CD4-positive, alpha-beta T cell treated with Interleukin-6 at 100 ng/mL for 8 hours (primary cell): ENCODE data around the gene AKAP13.
A peak's percentile ranks its signal among the peaks of the same experiment; 100 is the strongest.

ENCODE experiments used
- DNase-seq: peaks from one replicate; pipeline ENCODE4 v3.0.0-alpha.2; 2020; ENCODE audit warnings: mixed read lengths, low spot score

The AKAP13 gene

GRCh38 chr15:85727068-85727467 is 346.7 kb downstream of the AKAP13 start:
- DNase-seq: no peak

- DNase-seq: peak; percentile 63
These were observed 349.8 kb downstream of the AKAP13 start for GRCh38 chr15:85730001-85730820.

GRCh38 chr15:85733416-85733815 is 353.0 kb downstream of the AKAP13 start:
- DNase-seq: no peak

DNA sequence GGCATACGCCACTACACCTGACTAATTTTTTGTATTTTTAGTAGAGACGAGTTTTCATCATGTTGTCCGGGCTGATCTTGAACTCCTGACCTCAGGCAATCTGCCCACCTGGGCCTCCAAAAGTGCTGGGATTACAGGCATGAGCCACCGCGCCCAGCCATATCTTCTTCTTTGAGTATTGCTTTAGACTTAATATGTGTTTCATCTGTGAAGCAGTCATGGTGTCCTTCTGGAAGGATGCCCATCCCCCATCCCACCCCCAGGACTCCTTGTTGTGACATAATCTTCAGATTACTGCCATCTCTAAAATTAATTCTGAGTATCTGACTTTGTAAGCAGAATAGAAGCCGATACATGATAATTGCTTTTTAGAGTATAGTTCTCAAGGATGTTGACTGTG is 356.7 kb downstream of the AKAP13 start:
- DNase-seq: no peak

- DNase-seq: no peak
These were observed 360.6 kb downstream of the AKAP13 start for GRCh38 chr15:85741021-85741421.

- DNase-seq: no peak
These were observed 361.3 kb downstream of the AKAP13 start for GRCh38 chr15:85741662-85742061.

DNA sequence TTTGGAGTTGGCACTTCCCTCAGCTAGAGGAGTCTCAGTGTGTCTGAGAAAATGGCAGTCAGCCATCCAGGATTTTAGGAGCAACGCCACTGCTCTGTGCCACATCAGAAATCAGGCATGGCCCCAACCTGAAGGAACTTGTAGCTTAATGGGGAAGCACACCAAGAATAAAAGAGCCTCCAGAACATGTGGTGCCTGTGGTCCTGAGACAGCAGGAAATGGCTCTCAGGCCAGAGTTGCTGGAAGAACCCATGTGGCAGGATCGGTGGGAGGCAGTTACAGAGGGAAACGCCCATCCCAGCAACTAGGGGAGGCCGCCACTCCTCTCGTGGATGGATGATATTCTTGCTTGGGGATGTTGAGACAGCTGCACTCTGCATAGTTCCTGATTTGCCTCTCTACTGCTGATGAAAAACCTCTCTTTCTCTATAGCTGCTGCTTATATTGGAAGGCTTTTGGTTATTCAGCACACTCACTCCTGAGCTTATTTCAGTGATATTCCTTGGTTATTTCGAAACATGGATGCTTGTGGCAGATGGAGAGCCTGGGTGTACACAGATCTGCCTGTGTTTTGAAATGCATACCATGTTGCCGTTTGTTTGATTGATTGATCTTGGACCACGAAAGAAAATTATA is 361.9 kb downstream of the AKAP13 start:
- no peak for DNase-seq

DNA sequence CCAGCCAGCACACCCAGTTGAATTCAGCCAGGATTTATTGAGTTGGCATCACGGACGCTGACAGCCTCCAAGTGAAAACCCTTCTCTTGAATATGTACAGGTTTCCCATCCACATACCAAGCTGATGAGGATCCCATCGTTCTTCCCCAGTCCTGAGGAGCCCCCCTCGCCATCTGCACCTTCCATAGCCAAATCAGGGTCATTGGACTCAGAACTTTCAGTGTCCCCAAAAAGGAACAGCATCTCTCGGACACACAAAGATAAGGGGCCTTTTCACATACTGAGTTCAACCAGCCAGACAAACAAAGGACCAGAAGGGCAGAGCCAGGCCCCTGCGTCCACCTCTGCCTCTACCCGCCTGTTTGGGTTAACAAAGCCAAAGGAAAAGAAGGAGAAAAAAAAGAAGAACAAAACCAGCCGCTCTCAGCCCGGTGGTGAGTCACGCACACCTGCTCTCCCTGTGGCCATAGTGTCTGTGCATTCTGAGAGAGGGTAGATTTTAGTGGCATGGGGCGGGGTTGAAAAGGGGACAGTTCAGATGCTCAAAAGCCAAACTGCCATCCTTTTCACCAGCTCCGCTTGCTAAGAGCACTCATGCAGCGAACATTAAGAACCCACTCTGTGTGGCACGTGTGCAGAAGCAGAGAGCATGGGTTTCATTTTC is 363.1 kb downstream of the AKAP13 start:
- DNase-seq: no peak

DNA sequence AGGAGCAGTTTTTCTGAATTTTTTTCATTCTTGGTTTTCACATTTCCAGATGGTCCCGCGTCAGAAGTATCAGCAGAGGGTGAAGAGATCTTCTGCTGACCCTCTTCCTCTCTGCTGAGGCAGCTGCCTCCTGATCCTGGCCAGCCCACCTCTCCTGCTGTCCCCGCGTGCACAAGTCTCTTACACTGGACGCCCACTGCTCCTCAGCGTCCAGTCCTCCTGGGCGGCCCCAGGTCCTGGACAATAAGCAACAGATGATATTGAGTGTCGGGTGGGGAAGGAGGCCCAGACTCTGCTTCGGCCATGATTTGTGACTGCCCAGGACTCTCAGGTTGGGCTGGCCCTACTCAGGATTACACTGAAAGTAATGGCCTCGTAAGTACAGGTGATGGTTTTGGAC is 364.2 kb downstream of the AKAP13 start:
- DNase-seq: no peak

DNA sequence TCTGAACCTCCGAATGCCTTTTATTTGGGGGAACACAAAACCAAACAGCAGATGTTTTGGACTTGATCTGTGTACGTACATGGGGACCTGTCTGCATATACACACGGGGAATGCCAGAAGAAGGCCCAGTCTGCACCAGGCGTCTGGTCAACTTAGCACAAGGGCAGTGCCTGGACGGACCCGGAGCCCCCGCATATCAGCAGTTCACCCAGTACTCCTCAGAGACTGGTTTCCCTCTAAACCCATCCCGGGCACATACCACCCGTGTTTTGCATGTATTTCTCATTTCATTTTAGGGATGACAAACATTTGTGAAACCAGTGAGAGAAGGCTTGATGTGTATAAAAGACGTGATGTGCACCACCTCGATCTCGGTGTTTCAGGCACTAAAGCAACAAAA is 364.6 kb downstream of the AKAP13 start:
- DNase-seq: no peak

- no peak for DNase-seq
These were observed 365.2 kb downstream of the AKAP13 start for GRCh38 chr15:85745525-85746150.

GRCh38 chr15:85746641-85747040 is 366.2 kb downstream of the AKAP13 start:
- DNase-seq: no peak

GRCh38 chr15:85748176-85748575 is 367.8 kb downstream of the AKAP13 start:
- DNase-seq: no peak

DNA sequence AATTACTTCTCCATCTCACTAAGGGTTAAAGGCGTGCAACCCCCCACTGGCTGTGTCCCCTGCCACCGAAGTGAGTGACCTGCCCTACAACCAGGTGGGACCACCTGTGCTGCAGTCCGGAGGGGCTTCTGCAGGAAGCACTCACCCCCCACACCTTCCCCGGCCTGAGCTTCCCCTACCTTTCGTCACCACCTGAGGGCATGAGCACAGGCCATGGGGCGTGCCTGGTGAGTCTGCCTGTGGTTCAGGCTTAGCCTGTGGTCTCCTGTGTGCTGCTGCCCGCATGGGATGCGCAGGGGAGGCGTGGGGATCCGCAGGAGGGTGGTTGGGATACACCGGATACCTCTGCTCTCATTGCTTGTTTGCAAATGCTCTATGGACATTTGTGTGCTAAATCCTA is 368.3 kb downstream of the AKAP13 start:
- no peak for DNase-seq

DNA sequence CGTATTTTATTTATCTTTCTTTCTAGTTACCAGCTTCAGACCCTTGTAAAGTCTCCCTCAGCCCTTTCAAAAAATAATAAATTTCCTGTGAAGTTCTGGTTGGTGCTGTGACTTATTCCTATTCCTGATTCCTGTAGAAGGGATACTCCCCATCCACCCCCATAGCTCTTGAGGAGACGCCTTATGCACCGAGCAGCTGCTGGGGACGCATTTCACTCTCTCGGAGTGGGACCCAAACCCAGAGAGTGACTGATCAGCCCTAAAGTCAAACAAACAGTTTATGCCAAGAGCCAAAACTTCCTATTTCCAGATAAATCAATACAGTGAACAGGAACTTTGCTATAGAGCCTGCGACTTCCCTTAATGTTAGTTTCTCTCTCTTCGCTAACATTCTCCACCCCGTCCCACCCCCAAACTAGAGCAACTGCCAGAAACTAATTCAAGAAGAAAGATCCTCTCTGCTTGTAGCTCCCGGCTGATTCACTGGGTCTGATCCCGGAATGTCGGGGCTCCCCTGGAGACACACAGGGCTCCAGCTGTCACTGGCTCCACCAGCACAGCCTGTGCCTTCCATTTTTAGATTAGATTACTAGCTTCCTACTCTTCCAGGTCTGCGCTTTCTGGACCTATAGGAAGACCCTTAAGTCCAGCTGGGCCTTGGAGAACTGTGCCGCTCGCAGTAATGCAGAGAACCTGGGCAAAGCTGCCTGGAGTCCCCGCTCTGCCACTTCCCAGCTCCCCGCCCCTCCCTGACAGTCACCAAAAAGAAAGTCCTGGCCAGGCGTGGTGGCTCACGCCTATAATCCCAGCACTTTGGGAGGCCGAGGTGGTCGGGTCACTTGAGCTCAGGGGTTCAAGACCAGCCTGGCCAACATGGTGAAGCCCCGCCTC is 369.1 kb downstream of the AKAP13 start:
- DNase-seq: no peak

DNA sequence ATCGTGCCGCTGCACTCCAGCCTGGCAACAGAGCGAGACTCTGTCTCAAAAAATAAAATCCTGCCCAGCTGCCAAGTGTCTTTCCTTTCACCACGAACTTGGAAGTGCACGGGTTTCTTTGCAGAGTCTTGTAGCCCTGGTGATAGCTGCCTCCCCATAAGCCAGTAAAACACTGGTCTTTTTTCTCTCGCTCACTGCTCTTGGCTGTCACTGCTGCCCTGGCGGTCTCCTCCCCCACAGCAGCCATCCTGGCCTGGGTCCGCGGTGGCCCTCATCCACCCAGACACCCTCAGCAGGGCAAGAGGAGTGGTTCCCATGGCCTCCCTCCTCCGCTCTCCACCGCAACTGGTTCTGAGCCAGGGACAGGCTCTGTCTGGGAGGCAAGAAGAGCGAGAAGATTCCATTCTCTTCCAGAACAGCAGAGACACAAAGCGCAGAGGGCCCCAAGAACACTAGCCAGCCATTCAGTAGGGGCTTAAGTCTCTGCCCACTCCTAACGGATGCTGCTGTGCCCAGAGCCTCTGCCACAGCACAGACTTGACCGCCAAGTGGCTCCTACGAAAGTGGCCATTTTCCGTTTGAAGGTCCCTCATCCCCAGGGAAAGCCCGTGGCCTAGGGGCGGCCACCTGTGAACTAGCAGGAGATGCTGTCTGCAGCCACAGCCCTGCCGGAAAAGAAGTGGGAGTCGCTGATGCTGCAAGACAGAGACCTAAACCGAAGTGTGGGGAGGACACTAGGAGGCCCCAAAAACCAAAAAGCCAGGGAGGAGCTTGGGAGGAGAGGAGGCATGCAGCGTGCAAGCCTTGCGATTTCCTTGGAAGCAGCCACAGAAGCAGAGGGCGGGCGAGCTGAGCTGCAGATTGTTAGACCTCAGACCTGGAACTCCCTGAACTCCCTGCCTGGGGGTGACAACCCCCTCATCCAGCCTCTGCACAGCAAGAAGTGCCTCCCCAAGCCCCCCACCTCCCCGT is 370.2 kb downstream of the AKAP13 start:
- DNase-seq: no peak

DNA sequence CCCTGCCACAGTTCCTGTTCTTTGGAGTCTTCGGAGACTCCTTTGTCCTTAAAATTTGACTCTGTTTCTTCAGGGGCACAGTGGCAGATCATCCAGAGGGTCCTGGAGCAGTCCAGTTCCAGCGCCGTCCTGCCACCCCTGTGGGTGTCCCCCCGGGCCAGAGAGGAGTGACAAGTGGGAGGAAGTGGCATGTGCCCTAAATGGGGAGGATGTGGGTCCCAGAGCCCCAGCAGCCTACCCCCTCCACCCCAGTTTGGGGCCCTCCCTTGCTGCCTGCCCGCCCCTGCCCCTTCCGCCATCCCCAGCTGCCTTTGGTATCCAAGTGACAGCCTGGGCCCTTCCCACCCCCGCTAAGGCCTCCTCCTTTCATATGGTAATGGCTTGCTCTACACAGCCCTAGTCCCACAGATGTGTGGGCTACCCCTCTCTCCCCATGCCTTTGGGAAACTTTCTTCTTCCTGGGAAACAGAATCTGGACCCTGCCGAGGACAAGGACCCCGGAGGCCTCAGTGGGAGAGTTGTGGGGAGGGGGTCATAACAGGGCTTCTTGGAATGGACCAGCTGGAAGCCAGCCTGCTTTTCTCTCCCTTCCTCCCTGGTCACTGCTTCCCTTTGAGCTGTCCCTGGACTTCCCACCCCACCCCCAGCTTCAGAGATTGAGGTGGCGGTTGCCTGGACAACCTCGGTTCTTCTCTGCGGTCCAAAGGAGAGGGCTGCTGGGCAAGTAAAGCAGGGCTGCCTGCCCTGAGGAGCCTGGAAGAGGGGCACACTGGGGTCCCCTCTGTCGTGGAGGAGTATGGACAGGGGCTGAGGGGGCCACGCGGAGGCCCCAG is 371.1 kb downstream of the AKAP13 start:
- peak; percentile 9 for DNase-seq

DNA sequence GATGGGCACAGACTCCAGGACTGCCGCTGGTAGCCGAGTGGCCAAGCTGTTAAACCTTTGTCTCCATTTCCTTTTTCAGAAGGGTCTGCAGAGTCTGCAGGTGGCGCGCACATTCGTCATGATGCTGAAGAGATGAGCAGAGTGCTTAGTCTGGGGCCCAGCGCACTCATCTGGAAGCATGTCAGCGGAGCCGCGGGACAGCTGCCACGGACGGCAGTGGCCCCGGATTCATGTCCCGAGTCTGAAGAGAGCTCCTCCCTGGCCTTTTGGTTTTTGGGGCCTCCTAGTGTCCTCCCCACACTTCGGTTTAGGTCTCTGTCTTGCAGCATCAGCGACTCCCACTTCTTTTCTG is 371.7 kb downstream of the AKAP13 start:
- no peak for DNase-seq

DNA sequence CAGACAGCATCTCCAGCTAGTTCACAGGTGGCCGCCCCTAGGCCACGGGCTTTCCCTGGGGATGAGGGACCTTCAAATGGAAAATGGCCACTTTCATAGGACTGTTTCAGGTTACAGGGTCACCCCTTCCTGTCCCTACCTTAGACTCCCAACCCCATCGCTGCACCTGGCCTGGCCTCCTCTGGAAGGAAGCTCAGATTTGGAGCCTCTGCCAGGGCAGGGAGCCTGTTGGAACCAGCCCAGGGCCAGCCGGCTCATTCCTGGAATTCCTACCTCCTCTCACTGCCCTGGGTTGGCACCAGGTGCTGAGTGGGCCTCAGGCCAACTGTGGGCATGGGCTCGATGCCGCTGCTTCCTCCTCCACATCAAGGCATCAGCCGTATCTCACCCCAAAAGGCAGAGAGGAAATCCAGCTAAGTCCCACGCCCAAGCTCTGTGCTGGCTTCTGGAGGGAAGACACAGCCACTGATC is 372.1 kb downstream of the AKAP13 start:
- DNase-seq: no peak

DNA sequence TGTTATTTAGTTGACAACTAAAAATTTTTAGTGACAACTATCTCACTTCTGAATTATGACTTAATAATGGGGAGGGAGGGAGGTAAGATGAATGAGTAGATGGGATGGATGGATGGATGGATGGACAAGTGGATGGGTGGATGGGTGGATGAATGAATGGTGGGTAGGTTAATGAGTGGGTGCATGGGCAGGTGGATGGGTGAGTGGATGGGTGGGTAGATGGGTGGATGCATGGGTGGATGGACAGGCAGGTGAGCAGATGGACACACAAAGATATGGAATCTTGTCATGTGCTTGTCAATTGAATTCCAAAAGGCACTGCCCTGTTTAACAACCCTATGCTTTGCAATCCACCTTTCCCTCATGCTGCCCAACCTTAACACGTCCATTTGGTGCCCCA is 372.9 kb downstream of the AKAP13 start:
- DNase-seq: no peak
